T-helper 9 cell (primary cell): ENCODE measurements around the gene RLN2.
"Not testable (repeated sequence)": the region's sequence is repeated elsewhere in the genome, so short reads cannot be mapped to it uniquely, and the experiment has no call there.

Experiments
- DNase-seq: peaks from one replicate; pipeline ENCODE4 v3.0.0-alpha.2; 2020
- total RNA-seq, 2 donors: gene quantifications; one replicate each; lab custom pipeline; 2026; lab: John Stamatoyannopoulos, UW

RLN2 gene
- total RNA-seq, result 0.72 to 2.3 reads per million in 2 donors

DNA sequence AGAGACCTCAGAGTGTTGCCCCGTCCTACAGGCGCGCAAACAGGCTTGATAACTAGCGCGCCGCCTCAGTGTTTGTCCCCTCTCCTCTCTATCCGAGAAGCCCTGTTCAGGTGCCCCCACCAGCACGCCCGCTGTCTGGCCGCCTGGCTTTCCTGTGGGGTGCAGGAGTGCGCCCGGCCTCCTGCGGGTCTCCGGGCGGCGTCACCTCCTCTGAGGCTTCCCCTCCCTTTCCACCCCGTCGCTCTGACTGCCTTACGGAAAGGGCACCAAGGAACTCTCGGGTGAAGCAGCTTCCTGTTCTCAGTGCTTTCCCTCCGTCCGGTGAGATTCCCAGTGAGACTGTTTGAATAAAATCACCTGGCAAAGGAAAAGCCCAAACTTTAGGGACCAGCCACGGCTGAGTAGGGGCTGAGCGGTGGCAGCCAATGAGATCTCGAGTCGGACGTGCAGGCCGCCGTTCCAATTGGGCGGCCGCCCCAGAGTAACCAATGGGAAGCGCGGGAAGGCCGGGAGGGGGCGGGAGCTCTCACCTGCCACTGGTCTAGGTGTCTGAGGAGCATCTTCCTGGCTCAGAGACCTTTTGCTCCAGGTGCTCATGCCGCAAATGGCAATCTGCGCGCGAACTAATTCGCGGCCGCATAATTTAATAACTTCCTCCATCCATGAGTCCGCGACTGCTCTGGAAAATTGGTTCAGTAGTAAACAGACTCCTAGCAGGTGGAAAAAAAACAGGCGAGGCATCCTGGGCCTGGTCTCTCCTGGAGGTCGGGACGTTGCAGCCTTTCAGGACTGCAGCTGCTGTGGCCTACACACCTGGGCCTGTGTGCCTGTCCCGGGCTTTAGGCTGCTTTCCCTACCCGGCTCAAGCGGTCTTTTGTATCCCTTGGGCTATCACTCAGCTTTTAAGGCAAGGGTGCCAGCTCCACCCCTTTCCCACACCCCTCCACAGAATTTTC is at the start of gene RLN2:
TSS of gene RLN2 (minus strand) at position 877 of the 956 bp plus-strand sequence. CDS start at position 741, 136 bp downstream.
- not testable (repeated sequence) for DNase-seq

DNA sequence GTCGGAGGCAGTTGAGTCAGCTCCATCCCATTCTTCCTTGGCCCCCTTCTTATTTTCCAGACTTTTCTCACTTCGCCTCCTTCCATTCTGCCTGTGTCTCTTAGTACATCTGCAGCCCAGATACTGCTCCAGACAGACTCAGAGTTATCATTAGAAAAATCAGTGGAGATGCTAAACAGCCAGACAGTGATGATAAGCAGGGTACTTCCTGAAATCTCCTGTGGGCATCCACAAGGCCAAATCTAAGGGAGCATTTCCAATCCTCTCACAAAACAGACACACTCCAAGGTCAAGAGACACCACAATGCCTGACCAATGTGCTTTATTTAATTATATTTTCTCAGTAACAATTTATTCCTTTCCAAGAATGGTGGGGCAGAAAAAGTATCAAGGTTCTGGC is 49.7 kb upstream of the RLN2 start:
- no peak for DNase-seq

GRCh38 chr9:5352637-5353248 is 48.2 kb upstream of the RLN2 start:
- DNase-seq, result no peak

- DNase-seq, result peak; percentile 1
Observed at GRCh38 chr9:5338992-5339981, 34.8 kb upstream of the RLN2 start, which contains the start of gene RLN1. Gene RLN1, minus strand, starts transcription at chr9:5339876. Its CDS starts 130 bp downstream, at chr9:5339746.

DNA sequence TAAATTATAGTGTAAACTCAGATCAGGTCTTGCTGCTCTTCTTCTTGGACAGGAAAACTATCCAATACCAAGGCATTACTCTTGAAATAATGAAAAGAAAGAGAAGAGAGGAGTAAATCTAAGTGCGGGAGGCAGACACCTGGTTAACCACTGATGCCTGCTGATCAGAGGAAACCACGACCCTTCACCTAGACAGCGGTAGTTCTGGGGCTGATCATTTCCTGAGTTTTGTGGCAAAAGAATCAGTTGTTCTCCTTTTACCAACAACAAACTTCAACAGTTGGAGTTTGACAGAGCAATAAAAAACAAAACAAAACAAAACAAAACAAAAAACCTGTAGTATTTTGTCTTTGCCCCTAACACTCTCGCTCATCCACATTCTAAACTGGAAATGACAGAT is 32.2 kb upstream of the RLN2 start:
- peak; percentile 18 for DNase-seq

DNA sequence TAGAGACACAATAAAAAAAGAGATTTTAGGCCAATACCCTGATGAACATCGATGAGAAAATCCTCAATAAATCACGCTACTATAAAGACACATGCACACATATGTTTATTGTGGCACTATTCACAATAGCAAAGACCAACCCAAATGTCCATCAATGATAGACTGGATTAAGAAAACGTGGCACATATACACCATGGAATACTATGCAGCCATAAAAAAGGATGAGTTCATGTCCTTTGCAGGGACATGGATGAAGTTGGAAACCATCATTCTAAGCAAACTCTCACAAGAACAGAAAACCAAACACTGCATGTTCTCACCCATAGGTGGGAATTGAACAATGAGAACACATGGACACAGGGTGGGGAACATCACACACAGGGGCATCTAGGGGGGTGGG is 26.8 kb upstream of the RLN2 start:
- DNase-seq, result not testable (repeated sequence)

- peak; percentile 58 for DNase-seq
Observed at GRCh38 chr9:5326893-5327548, 22.5 kb upstream of the RLN2 start.

DNA sequence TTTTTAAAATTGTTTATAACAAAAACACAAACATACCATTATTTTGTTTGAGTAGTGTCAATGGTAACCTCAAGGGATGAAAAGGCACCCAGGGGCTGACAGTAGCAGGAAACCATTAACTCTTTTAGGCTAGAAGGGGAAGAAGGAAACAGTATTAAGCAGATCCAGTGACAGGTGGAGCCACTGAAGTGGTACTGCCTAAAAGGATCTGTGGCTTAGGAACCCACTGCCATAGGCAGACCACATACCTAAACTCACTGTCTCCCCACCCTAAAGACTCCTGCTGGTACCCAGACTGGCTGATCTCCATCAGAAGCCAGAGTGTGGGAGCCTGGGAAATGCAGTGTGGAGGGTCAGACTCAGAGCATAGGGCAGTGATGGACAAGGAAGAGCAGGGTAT is 21.7 kb upstream of the RLN2 start:
- DNase-seq, result no peak

GRCh38 chr9:5321601-5322000 is 17.1 kb upstream of the RLN2 start:
- not testable (repeated sequence) for DNase-seq

DNA sequence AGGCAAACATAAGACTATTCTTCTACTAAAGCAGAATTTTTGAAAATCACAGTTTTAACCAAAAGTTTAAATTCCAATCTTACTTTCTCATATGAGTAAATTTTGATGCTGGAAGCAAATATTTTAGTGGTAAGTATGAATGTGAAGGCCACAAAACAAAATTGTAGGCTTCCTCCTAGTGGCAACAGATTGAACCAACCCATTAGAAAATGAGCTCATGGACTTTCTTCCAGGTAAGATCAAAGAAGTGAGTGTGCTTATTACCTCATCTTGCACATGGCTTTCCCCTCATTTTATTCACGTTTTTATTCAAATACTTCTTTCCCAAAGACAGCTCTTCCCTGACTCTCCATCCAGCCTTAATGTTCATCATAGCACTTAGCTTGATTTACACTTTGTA is 16.5 kb upstream of the RLN2 start:
- DNase-seq, result no peak

GRCh38 chr9:5316406-5316805 is 11.9 kb upstream of the RLN2 start:
- not testable (repeated sequence) for DNase-seq

GRCh38 chr9:5315187-5315923 is 10.8 kb upstream of the RLN2 start:
- no peak for DNase-seq

- no peak for DNase-seq
Observed at GRCh38 chr9:5310851-5311250, 6.3 kb upstream of the RLN2 start.

DNA sequence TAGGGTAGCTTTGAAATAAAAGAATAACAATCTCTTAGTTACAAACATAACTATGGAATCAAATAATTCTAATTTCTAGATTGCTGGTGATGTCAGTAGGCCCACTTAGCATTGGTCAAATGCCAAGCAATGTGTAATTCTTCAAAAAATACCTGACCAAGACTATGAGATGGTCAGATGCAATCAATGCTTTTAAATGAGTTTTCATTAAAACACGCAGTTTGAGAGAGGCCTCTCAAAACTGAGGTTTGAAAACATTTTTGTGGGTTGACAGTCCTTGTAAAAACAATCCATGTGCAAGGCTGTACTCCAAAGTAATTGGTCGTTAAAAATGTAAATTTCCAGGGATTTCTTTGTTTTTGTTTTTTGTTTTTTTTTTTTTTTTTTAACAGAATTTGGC is 1.2 kb upstream of the RLN2 start:
- DNase-seq, result no peak

- DNase-seq, result no peak
Observed at GRCh38 chr9:5301544-5301943, 3.0 kb downstream of the RLN2 start.

GRCh38 chr9:5292141-5292540 is 12.4 kb downstream of the RLN2 start:
- no peak for DNase-seq

DNA sequence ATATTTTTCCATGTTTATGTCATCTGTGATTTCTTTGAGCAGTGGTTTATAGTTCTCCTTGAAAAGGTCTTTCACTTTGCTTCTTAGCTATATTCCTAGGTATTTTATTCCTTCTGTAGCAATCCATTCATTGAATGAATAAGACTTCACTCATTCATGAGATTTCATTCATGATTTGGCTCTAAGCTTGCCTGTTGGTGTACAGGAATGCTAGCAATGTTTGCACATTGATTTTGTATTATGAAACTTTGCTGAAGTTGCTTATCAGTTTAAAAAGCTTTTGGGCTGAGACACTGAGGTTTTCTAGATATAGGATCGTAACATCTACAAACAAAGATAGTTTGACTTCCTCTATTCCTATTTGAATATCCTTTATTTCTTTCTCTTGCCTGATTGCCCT is 15.9 kb downstream of the RLN2 start:
- DNase-seq, result no peak

GRCh38 chr9:5286262-5286661 is 18.3 kb downstream of the RLN2 start:
- no peak for DNase-seq

DNA sequence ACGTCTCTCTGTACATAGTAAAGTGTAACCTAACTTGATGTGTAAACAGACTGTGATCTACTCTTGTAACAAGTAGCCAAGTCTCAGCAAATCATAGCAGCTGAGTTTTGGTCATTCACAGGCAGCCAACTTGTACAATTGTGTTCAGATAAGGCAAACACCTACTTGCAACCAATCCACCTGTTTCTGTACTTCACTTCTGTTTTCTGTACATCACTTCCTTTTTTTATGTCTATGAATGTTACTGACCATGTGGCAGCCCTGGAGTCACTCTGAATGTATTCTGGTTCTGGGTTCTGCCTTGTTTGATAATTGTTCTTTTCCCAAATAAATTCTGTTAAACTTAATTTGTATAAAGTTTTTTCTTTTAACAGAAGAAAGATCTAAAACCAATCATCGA is 26.0 kb downstream of the RLN2 start:
- no peak for DNase-seq

GRCh38 chr9:5274770-5275169 is 29.7 kb downstream of the RLN2 start:
- DNase-seq, result no peak

DNA sequence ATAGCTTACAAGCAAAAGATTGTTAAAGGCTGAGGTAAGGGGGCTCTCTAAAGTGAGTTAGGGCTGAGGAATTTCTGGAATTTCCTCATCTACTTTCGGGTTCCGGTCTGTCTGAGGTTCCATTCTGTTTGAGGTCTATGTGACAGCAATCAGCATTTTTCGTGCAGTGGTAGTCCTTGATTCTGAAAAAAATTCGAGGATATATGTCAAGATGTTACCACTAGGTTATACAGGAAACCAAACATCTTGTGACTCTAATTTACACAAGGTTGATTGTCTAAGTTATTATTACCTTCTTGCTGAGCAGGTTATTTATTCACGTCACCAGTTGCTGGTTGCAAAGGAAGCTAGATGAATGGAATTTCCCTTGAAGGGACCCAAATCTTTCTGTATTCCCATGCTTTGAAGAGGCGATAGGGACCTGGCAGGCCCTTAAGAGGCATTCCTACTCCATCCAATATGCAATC is 35.2 kb downstream of the RLN2 start:
- DNase-seq, result no peak
